Measurements from ENCODE around the gene SELL. TPM values are rescaled to one million over a fixed set of nuclear protein-coding genes. Genes with fewer than 3 reads are reported as not detected.

The SELL gene
- total and polyA plus RNA-seq, 2 of the 8 experiments (the other 6 are each of a cell fraction or from before 2014, with no cell fraction given), result not detected

- CTCF ChIA-PET (ENCODE audit: partially characterized antibody), result interaction anchor here (1.9 kb wide), 1 partner anchor 121 kb away, joined by 9 read pairs; no protein-coding TSS in a partner anchor
- H3K14ac ChIP-seq (ENCODE audit: insufficient read length), result no peak overlapping the region
- no peak overlapping the region for H3K4me2 ChIP-seq (ENCODE audit: insufficient read depth in 1 of 2, low read depth in 2 of 2, low read length in 2 of 2)
- H2BK12ac ChIP-seq (ENCODE audit: low read depth, low read length), result no peak overlapping the region
- no peak overlapping the region for H3K4me3 ChIP-seq (ENCODE audit: extremely low read depth in 1 of 4, insufficient read depth in 2 of 4, low read depth in 3 of 4, low read length in 4 of 4)
- H2BK120ac ChIP-seq (replicated peaks; ENCODE audit: low read depth, low read length), result no peak overlapping the region
- no peak overlapping the region for H3K18ac ChIP-seq (ENCODE audit: extremely low read depth, low read length)
- H3K27ac ChIP-seq (ENCODE audit: low read depth, low read length), result no peak overlapping the region
- TF ChIP-seq SUZ12 (IDR thresholded peaks at IDR 0.05; ENCODE audit: low read length) (no peak), RNF2 (IDR thresholded peaks at IDR 0.05; ENCODE audit: borderline replicate concordance, low read depth, low read length, missing control alignments, poor library complexity, severe bottlenecking) (no peak), ATF2 (IDR thresholded peaks at IDR 0.05; ENCODE audit: low read length) (no peak), CEBPB (IDR thresholded peaks at IDR 0.05; ENCODE audit: low read depth, low read length) (no peak), CREB1 (IDR thresholded peaks at IDR 0.05) (no peak), MAFK (IDR thresholded peaks at IDR 0.05; ENCODE audit: low read depth, low read length) (no peak), TAF7 (optimal IDR thresholded peaks at IDR 0.05; ENCODE audit: borderline replicate concordance, low read depth, low read length) (no peak), GTF2F1 (IDR thresholded peaks at IDR 0.05; ENCODE audit: borderline replicate concordance, low read depth, low read length) (no peak), HDAC2 (IDR thresholded peaks at IDR 0.05; ENCODE audit: borderline replicate concordance in 1 of 2, low read depth in 2 of 2, low read length in 2 of 2) (no peak), JUND (IDR thresholded peaks at IDR 0.05; ENCODE audit: low read length) (no peak), CHD2 (IDR thresholded peaks at IDR 0.05; ENCODE audit: low read length) (no peak), TEAD4 (IDR thresholded peaks at IDR 0.05; ENCODE audit: low read depth, low read length) (no peak)
- no peak overlapping the region for H4K91ac ChIP-seq (replicated peaks; ENCODE audit: insufficient read length, low read length)
- no peak overlapping the region for H2AK5ac ChIP-seq (ENCODE audit: low read depth, low read length)
- peaks cover 1 to 4% of the 10 kb centered on the region in 2 experiments; a peak in 1 of 4 replicates for H3K9me3 ChIP-seq (ENCODE audit: insufficient read depth in 2 of 2, low read depth in 1 of 2, low read length in 1 of 2)
- no peaks in the 10 kb centered on the region for H3K36me3 ChIP-seq (ENCODE audit: control insufficient read depth in 2 of 4, insufficient read depth in 4 of 4, low read length in 3 of 4)
- H3K4ac ChIP-seq (replicated peaks; ENCODE audit: insufficient read length, low read depth, low read length), result no peak overlapping the region
- H4K8ac ChIP-seq (ENCODE audit: extremely low read depth, insufficient read depth, low read length), result no peak overlapping the region
- no peaks in the 10 kb centered on the region for H3K79me1 ChIP-seq (ENCODE audit: low read depth, low read length)
- no peaks in the 10 kb centered on the region for H4K20me1 ChIP-seq (replicated peaks in 1 of 2; ENCODE audit: control insufficient read depth in 1 of 2, insufficient read depth in 2 of 2, low read length in 2 of 2)
- no peaks in the 10 kb centered on the region for H3K79me2 ChIP-seq (ENCODE audit: control insufficient read depth in 1 of 2, insufficient read depth in 2 of 2, low read length in 2 of 2)
- no peak overlapping the region for H3K56ac ChIP-seq (replicated peaks; ENCODE audit: insufficient read length, low read depth, low read length)
- no peaks in the 10 kb centered on the region for H3K23me2 ChIP-seq (ENCODE audit: low read depth, low read length)
- H2BK20ac ChIP-seq (ENCODE audit: low read length), result no peak overlapping the region
- H4K5ac ChIP-seq (ENCODE audit: insufficient read length, low read depth, low read length), result no peak overlapping the region
- no peaks in the 10 kb centered on the region for H3K27me3 ChIP-seq (replicated peaks in 1 of 4; ENCODE audit: control insufficient read depth in 3 of 4, extremely low read depth in 1 of 4, insufficient read depth in 3 of 4, low read length in 3 of 4)
- H2BK15ac ChIP-seq (ENCODE audit: low read length), result no peak overlapping the region
- H3K23ac ChIP-seq (ENCODE audit: insufficient read length), result no peak overlapping the region
- POLR2A ChIA-PET (ENCODE audit: partially characterized antibody), result no interaction called here
- FAIRE-seq (no peak), DNase-seq (ENCODE audit: low read depth in 1 of 2, low spot score in 2 of 2) (no peak)
- no peak overlapping the region for H2BK5ac ChIP-seq (ENCODE audit: low read depth, low read length)
- no peaks in the 10 kb centered on the region for H3K4me1 ChIP-seq (replicated peaks in 1 of 4; ENCODE audit: control insufficient read depth in 3 of 4, insufficient read depth in 4 of 4, low read length in 3 of 4)
- no peak overlapping the region for H3K9ac ChIP-seq (replicated peaks in 1 of 4; ENCODE audit: extremely low read depth in 1 of 4, low read depth in 3 of 4, low read length in 3 of 4)
- no peak overlapping the region for H2AFZ ChIP-seq (ENCODE audit: low read length)
These were observed 11.4 kb upstream of the SELL start for GRCh38 chr1:169722779-169723178.

All from H1 (cell line).